ENCODE results near the gene SLAMF8.

Gene SLAMF8

DNA sequence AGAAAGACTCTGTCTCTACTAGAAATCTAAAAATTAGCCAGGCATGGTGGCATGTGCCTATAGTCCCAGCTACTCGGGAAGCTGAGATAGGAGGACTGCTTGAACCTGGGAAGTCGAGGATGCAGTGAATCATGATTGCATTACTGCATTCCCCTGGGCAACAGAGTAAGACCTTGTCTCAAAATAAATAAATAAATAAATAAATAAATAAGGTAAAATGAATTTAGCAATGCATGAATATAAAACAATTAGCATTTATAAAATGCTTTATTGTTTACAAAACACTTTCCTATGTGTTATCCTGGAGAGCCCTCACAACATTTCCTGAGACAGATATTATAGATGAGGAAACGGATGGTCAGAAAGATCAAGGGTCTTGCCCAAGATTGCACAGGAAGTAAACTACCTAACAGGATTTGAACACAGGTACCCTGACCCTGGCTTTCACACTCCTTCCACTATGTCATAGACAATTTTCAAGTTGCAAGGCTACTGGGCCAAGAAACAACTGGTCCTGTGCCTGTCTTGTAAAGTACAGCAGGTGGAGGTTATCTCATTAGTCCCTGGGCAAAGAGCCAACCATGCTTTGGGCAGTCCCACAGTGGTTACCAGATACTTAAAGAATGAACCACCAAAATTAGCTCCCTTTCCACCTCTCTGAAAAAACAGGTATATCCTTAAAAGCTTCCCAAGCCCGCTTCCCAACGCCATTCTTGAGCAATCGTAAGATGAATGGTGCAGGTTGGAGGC is 51.2 kb downstream of the SLAMF8 start:
- no peak for DNase-seq

DNA sequence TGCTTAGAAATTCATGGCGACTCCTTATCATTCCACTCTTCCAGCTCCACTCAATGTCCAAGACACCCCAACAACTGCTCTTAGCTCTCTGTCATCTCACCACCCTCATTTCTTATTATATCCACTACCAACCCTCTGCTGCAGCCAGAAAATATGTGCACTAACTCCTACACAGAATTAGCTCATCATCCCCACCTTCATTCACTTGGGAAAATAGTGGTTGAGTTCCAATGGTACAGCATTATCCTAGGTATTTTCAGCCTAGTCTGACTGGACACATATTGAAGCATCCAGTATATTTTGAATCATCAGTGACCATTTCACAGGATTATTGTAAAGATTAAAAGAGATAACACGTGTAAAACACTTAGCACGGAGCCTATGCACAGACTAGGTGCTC is 52.5 kb downstream of the SLAMF8 start:
- no peak for DNase-seq

DNA sequence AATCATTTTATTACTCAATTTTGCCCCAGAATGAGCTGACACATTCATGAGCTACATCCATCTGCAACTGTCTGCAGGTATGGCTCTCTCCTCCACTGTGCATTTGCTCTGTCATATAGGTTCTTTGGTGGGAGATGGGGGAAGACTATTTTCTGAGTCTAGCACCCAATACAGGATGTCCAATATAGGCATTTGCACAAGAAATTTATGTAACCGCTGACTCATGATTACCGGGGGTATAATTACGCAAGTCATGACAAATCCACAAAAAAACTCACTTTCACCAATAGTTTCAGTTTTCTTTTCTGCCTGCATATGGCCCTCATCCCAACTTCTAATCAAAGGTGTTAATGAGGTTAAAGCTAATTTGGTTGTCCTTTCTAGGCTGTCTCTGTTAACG is 53.3 kb downstream of the SLAMF8 start:
- no peak for DNase-seq

DNA sequence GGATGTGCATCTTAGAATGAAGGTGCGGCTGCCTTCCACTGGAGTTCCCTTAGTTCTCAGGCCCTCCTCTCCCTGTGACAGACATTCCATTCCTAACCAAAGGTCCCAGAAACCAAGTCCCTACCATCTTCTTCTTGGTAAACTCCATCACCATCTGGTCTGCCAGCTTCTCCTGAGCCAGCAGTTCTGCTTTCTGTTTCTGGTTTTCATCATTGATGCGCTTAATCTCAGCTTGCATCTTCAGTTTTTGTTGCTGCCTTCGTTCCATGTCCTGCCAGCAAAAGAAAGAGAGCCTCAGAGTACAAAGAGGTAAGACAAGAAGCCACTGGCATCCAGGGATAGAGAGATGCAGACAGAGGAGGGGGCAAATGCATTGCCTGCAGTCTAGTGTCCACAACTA is 53.8 kb downstream of the SLAMF8 start:
- no peak for DNase-seq

DNA sequence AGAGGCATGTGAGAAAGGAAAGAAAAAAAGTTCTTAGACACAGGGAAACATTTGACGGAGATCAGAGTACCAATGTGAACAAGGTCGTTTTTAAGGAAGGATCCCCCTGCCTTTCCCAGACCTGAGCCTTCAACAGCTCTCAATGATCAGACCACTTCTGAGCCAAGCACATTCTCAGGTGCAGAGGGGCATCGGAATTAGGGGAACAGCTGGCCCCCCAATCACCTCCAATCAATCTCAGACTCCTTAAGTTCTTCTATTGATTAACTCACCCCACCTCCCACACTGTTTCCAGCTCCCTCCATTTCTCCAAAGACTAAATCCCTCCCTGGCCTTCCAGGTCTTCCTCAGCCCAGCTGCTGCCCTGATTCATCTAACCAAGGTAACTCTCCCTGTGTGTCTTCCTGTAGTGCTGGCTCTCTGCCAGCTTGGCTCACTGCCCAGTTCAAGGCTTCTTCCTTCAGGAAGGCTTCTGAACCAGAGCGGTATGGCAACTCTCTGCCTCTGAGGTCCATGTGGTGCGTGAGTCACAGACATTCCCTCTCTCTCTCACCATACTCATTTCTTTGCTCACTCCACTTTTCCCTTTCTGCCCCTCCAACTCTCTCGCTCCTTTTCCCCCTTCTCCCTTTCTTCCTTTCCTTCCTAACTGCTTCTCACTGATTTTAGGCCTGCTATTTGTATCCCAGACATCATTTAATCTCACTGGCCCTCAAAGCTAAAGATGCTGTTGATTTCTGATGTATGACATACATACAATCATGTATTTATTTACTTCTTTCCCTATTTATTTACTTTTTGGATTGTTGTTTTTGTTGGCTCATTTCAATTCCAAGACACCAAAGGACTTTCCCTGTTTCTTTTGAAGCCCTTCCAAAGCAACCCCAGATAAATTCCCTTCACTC is 55.2 kb downstream of the SLAMF8 start:
- peak; percentile 49 for DNase-seq

DNA sequence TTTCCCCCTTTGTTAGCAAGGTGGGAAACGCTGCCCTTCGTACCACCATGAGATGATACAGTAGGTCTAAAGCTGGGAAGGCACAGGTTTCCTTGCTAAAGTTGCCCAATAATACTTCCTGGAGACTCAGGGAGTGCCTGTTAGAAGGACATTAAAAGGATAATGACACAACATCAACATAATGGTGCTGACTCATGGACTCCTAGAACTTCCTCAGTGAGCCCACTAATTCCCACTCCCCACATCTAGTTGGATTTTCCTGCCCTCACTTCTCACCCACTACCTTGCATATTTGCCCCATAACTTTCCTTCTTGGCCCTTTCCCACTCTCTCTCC is 55.8 kb downstream of the SLAMF8 start:
- no peak for DNase-seq

DNA sequence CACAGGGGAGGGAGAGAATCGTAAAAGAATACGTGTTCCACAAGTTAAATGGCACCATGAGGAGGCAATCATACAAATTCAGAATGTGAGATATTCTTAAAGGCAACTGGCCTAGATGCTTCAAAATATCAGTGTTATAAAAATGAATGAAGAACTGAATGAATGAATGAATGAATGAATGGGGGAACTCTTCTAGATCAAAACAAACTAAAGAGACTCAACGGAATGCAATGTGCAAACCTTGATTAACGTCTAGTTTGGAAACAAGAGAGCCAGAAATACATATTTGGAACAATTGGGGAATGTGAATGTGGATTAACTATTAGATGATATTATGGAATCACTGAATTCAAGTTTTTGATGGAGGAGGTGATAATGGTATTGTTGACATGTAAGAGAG is 56.5 kb downstream of the SLAMF8 start:
- no peak for DNase-seq

DNA sequence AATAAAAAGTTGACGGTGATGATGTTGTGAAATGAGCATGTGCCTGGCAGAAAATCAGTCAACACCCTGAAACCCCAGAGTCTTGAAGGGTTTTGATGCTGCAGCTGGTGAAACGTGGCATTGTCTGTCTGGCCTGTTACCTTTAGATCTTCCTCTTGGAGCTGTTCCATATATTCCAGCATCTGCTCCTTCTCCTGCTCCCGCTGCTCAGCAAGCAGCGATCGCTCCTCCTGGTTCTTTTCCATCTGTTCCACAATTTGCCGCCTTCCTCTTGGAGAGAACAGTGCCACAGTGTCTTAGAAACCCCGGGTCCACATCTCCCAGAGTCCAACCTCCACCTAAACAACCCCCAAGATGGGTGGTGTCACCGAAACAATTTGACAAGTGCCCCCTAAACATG is 57.6 kb downstream of the SLAMF8 start:
- no peak for DNase-seq

All from NCI-H1092 treated with DMSO at 0.1 percent for 48 hours (cell line).